HepG2 (cell line): ENCODE data around the gene PPM1H. TPM values are rescaled to one million over a fixed set of nuclear protein-coding genes. Genes with fewer than 3 reads are reported as not detected.

Experiments used
- DNMT1 ChIP-seq: sonication (generic); formaldehyde crosslinking; IDR thresholded peaks from 2 replicates; pipeline ENCODE4 v1.5.1; 2020; ENCODE audit warnings: mild to moderate bottlenecking, missing genetic modification reagents
- FOXO4 ChIP-seq: sonication (generic); formaldehyde crosslinking; conservative IDR thresholded peaks from 2 replicates; pipeline ENCODE4 v1.8.1; 2023; ENCODE audit warnings: missing genetic modification reagents
- NR2F1 ChIP-seq, 2 experiments: fragments of 450-650 bp in 1 of 2; formaldehyde crosslinking in 1 of 2; IDR thresholded peaks; 2 replicates each; pipeline versions ENCODE4 v1.5.0 to v1.6.1; 2016 to 2020; ENCODE audit warnings: mild to moderate bottlenecking in 1 of 2, missing compliant biosample characterization in 1 of 2, missing genetic modification reagents in 1 of 2, moderate library complexity in 1 of 2
- TRIM24 ChIP-seq: sonication (generic); formaldehyde crosslinking; IDR thresholded peaks from 2 replicates; pipeline ENCODE4 v1.8.0; 2022; ENCODE audit warnings: mild to moderate bottlenecking, missing genetic modification reagents
- ZBTB40 ChIP-seq, 2 experiments: fragments of 450-650 bp in 1 of 2; sonication (generic) in 1 of 2; formaldehyde crosslinking in 1 of 2; IDR thresholded peaks; 2 replicates each; pipeline versions ENCODE4 v1.6.1 to v1.8.0; 2016 to 2022; ENCODE audit warnings: antibody characterized with exemption in 1 of 2, mild to moderate bottlenecking in 1 of 2, missing genetic modification reagents in 1 of 2
- ZNF142 ChIP-seq: sonication (generic); formaldehyde crosslinking; IDR thresholded peaks from 2 replicates; pipeline ENCODE4 v1.4.0; 2020; ENCODE audit warnings: missing genetic modification reagents
- ZNF3 ChIP-seq: IDR thresholded peaks from 2 replicates; pipeline ENCODE4 v1.7.0; 2017; ENCODE audit warnings: inconsistent platforms
- ZNF704 ChIP-seq: sonication (generic); formaldehyde crosslinking; IDR thresholded peaks from 2 replicates; pipeline ENCODE4 v1.8.1; 2023; ENCODE audit warnings: mild to moderate bottlenecking, inconsistent platforms, moderate library complexity, missing genetic modification reagents, borderline replicate concordance
- polyA plus RNA-seq, 8 experiments: library from polyadenylated mRNA; depleted of rRNA in 3 of 8; stranded (reverse) in 7 of 8; unstranded in 1 of 8; fragments of >200 nt; fragmentation: Illumina TruSeq in 4 of 8; extraction: Trizol in 4 of 8; gene quantifications; 2 replicates each; pipeline versions ENCODE4 v1.2.1 to v1.2.3, GENCODE V29; 2011 to 2016; ENCODE audit warnings: low read depth in 4 of 8, missing spikeins in 1 of 8, mixed read lengths in 1 of 8; ENCODE audit not compliant: insufficient read depth in 1 of 8
- total RNA-seq, 5 experiments: library from RNA; depleted of rRNA; stranded (reverse); fragments of >200 nt; fragmentation: Illumina TruSeq; extraction: Trizol; gene quantifications; 2 replicates each; pipeline ENCODE4 v1.2.3, GENCODE V29; 2016; ENCODE audit warnings: low read depth in 1 of 5

Gene PPM1H
- total and polyA plus RNA-seq, 2 of the 13 experiments (the other 11 are each of a cell fraction or from before 2014, with no cell fraction given), result 29.1 to 38.1 TPM

- TF ChIP-seq ZNF704 (no peak), ZNF3 (0 out of 2 replicates have a peak, but pooled peaks have one; percentile 21), ZBTB40 (IDR thresholded peaks at IDR 0.05) (no peak), ZBTB40 (CRISPR knock-in tag; IDR thresholded peaks at IDR 0.05) (no peak), TRIM24 (CRISPR knock-in tag) (no peak), DNMT1 (CRISPR knock-in tag) (no peak), FOXO4 (CRISPR knock-in tag) (no peak), ZNF142 (no peak), NR2F1 (CRISPR knock-in tag; IDR thresholded peaks at IDR 0.05) (peak in 1 of 2 experiments; percentile 23; a peak in 1 of 4 replicates)
Observed at GRCh38 chr12:62891805-62892549, 43.0 kb downstream of the PPM1H start (continued).
